ENCODE data around the gene AMBRA1. TPM values are rescaled to one million over a fixed set of nuclear protein-coding genes. Genes with fewer than 3 reads are reported as not detected.
"Not testable (repeated sequence)": the region's sequence is repeated elsewhere in the genome, so short reads cannot be mapped to it uniquely, and the experiment has no call there.

AMBRA1 gene
- total and polyA plus RNA-seq, 8 donors = 4.6 to 59.4 (median 23.3) TPM

- H3K4me3 ChIP-seq = no peak overlapping the region
- 86 to 93% (median 91%) methylated on average over 17 to 19 of the region's 19 CpGs for WGBS, 5 donors
- H3K36me3 ChIP-seq = peaks cover 55 to 72% (median 70%) of the 10 kb centered on the region in 4 donors
- no peak overlapping the region for H3K27ac ChIP-seq
- peaks cover 0 to 5% (median 0%) of the 10 kb centered on the region in 3 donors for H3K27me3 ChIP-seq
- peaks cover 6 to 28% (median 21%) of the 10 kb centered on the region in 4 donors for H3K4me1 ChIP-seq
- no peaks in the 10 kb centered on the region for H3K9me3 ChIP-seq
- DNase-seq = no peak
- TF ChIP-seq CTCF (IDR thresholded peaks at IDR 0.05) = no peak
- no peak for TF ChIP-seq POLR2A (IDR thresholded peaks at IDR 0.05)
- no peak for TF ChIP-seq EP300 (IDR thresholded peaks at IDR 0.05)
- TF ChIP-seq POLR2AphosphoS5 (IDR thresholded peaks at IDR 0.05) = no peak
- intact Hi-C loops (cut with DNase I; ENCODE audit: low total_unique reads) = no loop called here
Observed at GRCh38 chr11:46376258-46377050, 217.4 kb downstream of the AMBRA1 start.

- no peak overlapping the region for H3K27ac ChIP-seq
- 90 to 97% (median 95%) methylated on average over 19 to 38 of the region's 38 CpGs for WGBS, 5 donors
- peaks cover 63 to 81% (median 79%) of the 10 kb centered on the region in 4 donors for H3K36me3 ChIP-seq
- peaks cover 6 to 19% (median 14%) of the 10 kb centered on the region in 4 donors for H3K4me1 ChIP-seq
- TF ChIP-seq POLR2AphosphoS5 (IDR thresholded peaks at IDR 0.05) = no peak
- no peak for TF ChIP-seq EP300 (IDR thresholded peaks at IDR 0.05)
- TF ChIP-seq POLR2A (IDR thresholded peaks at IDR 0.05) = no peak
- TF ChIP-seq CTCF (IDR thresholded peaks at IDR 0.05) = no peak
- no peak overlapping the region for H3K4me3 ChIP-seq
- H3K27me3 ChIP-seq = no peaks in the 10 kb centered on the region
- intact Hi-C loops (cut with DNase I; ENCODE audit: low total_unique reads) = no loop called here
- no peaks in the 10 kb centered on the region for H3K9me3 ChIP-seq
- no peak for DNase-seq
Observed at GRCh38 chr11:46375392-46376101, 218.3 kb downstream of the AMBRA1 start.

DNA sequence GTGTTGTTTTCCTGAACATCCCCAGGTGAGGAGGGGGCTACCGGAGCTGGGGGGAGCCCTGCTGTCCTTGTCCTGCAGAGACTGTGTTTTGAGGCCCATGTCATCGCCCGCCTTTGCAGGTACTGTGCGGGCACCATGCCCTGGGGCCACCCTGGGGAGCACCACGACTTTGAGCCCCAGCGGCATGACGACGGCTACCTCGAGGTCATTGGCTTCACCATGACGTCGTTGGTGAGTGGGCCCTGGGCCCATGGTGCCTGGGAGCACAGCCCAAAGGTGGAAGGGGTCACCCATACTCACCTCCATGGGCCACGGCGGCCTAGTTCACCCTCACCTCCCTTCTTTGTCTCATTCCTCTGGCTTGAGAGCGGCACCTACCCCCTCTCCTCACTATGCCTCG is 219.0 kb downstream of the AMBRA1 start:
- Histone ChIP-seq H3K27ac (no peak overlapping the region), H3K9me3 (no peaks in the 10 kb centered on the region), H3K4me3 (no peak overlapping the region), H3K27me3 (no peaks in the 10 kb centered on the region), H3K4me1 (peaks cover under 1 to 11% (median 7%) of the 10 kb centered on the region in 4 donors), H3K36me3 (peaks cover 69 to 88% (median 86%) of the 10 kb centered on the region in 4 donors)
- TF ChIP-seq POLR2A (IDR thresholded peaks at IDR 0.05) = no peak
- no peak for TF ChIP-seq CTCF (IDR thresholded peaks at IDR 0.05)
- no peak for TF ChIP-seq EP300 (IDR thresholded peaks at IDR 0.05)
- no peak for TF ChIP-seq POLR2AphosphoS5 (IDR thresholded peaks at IDR 0.05)
- WGBS, 5 donors = 90 to 95% (median 93%) methylated on average over 15 of the region's 15 CpGs
- DNase-seq = no peak
- intact Hi-C loops (cut with DNase I; ENCODE audit: low total_unique reads) = no loop called here

GRCh38 chr11:46373787-46374740 is 219.8 kb downstream of the AMBRA1 start:
- intact Hi-C loops (cut with DNase I; ENCODE audit: low total_unique reads) = no loop called here

GRCh38 chr11:46372501-46372900 is 221.3 kb downstream of the AMBRA1 start:
- peaks cover 72 to 97% (median 93%) of the 10 kb centered on the region in 4 donors for H3K36me3 ChIP-seq
- WGBS, 5 donors = 90 to 96% (median 92%) methylated on average over 9 to 15 of the region's 15 CpGs
- intact Hi-C loops (cut with DNase I; ENCODE audit: low total_unique reads); H3K4me1 ChIP-seq; DNase-seq; H3K27ac ChIP-seq; H3K4me3 ChIP-seq; H3K9me3 ChIP-seq; H3K27me3 ChIP-seq: not testable (repeated sequence)

More at GRCh38 chr11:46373787-46374740, 219.8 kb downstream of the AMBRA1 start:
- Histone ChIP-seq H3K9me3 (no peaks in the 10 kb centered on the region), H3K4me1 (peaks cover 0 to 4% (median 0%) of the 10 kb centered on the region in 4 donors), H3K27me3 (no peaks in the 10 kb centered on the region), H3K27ac (no peak overlapping the region), H3K36me3 (peaks cover 72 to 94% (median 91%) of the 10 kb centered on the region in 4 donors), H3K4me3 (no peak overlapping the region)
- TF ChIP-seq EP300 (IDR thresholded peaks at IDR 0.05) (no peak), POLR2AphosphoS5 (IDR thresholded peaks at IDR 0.05) (no peak), POLR2A (IDR thresholded peaks at IDR 0.05) (no peak), CTCF (IDR thresholded peaks at IDR 0.05) (no peak)
- WGBS, 5 donors = 84 to 93% (median 93%) methylated on average over 29 to 30 of the region's 30 CpGs
- no peak for DNase-seq
